ENCODE results near the gene POLL. TPM values are rescaled to one million over a fixed set of nuclear protein-coding genes. Genes with fewer than 3 reads are reported as not detected.
"Not testable (repeated sequence)": the region's sequence is repeated elsewhere in the genome, so short reads cannot be mapped to it uniquely, and the experiment has no call there.

Gene POLL
- total RNA-seq = 12.3 and 15.7 TPM in 2 replicates
- 10.9 TPM in 2 replicates for polyA plus RNA-seq
- 12.8 and 13.9 TPM in 2 replicates for polyA plus RNA-seq (2012)
- 58.7 and 63.9 TPM in 2 replicates for polyA minus RNA-seq (ENCODE audit: low replicate concordance)

DNA sequence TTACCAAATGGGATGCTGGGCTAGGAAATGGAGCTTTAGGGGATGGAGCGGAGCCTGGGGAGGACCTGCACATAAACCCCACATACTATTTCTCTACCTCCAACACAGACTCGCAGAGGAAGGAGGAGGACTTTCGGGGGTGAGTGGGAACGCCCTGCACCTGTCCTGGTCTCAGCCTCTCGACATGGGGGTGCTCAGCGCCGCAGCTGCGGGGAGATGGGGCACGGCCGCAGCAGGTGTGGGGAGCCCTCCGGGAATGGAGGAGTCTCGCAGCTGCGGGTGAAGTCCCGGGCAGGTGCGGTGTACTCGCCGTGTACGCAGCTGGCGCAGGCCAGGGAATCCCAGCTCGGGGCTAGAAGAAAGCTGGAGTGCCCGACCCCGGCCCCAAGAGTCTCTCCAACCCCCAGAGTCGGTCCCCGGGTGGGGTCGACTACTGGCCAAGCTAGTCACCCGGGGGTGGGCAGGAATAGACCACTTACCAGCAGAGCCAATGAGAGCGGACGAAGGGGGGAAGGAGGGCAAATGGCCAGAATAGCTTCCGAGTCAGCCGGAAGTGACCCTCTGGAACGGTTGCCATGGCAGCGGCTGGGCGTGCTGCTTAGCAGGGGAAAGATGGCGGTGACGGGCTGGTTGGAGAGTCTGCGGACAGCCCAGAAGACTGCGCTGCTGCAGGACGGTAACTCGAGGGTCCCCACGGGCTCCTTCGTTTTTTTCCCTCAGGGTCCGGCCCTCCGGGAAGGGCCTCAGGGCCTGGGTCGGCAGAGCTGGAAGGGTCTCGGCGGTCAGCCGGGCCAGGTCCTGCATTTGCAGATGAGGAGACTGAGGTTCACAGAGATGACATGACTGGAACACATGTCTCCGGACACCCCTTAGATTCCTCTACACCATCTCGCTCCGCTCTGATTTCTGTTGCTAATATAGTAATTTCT, at the start of gene POLL, which contains the start of gene DPCD:
POLL (minus strand) TSS at position 533 of the 929 bp plus-strand sequence. CDS start 897 bp downstream, outside the sequence.
DPCD (plus strand) TSS at position 597 of the 929 bp plus-strand sequence; CDS start at position 613, 16 bp downstream.
- peaks cover 9% of the 10 kb centered on the region for H3K79me2 ChIP-seq (ENCODE audit: control insufficient read depth, insufficient read depth, low read length)
- peak within 1 kb of the TSS; percentile 18 for H3K27ac ChIP-seq (ENCODE audit: insufficient read depth, low read length)
- H2AFZ ChIP-seq (ENCODE audit: low read length) = peak within 1 kb of the TSS; percentile 93
- H3K9me3 ChIP-seq (ENCODE audit: control insufficient read depth, insufficient read depth, low read depth, low read length) = no peaks in the 10 kb centered on the region
- peak within 1 kb of the TSS; percentile 98 for H3K4me2 ChIP-seq (ENCODE audit: extremely low read depth, insufficient read depth, low read length)
- DNase-seq (ENCODE audit: low read depth in 2 of 2) = peak; percentile 93 to 94
- no peak for TF ChIP-seq EZH2 (IDR thresholded peaks at IDR 0.05; ENCODE audit: low read length, missing control alignments)
- TF ChIP-seq, protein P1, sequence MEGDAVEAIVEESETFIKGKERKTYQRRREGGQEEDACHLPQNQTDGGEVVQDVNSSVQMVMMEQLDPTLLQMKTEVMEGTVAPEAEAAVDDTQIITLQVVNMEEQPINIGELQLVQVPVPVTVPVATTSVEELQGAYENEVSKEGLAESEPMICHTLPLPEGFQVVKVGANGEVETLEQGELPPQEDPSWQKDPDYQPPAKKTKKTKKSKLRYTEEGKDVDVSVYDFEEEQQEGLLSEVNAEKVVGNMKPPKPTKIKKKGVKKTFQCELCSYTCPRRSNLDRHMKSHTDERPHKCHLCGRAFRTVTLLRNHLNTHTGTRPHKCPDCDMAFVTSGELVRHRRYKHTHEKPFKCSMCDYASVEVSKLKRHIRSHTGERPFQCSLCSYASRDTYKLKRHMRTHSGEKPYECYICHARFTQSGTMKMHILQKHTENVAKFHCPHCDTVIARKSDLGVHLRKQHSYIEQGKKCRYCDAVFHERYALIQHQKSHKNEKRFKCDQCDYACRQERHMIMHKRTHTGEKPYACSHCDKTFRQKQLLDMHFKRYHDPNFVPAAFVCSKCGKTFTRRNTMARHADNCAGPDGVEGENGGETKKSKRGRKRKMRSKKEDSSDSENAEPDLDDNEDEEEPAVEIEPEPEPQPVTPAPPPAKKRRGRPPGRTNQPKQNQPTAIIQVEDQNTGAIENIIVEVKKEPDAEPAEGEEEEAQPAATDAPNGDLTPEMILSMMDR (conservative IDR thresholded peaks at IDR 0.05 in 1 of 2, IDR thresholded peaks at IDR 0.05 in 1 of 2; ENCODE audit: low read depth in 1 of 2, low read length in 2 of 2) = no peak
- H4K20me1 ChIP-seq (ENCODE audit: control insufficient read depth, extremely low read depth, insufficient read depth, low read length) = no peaks in the 10 kb centered on the region
- H3K27me3 ChIP-seq (ENCODE audit: control insufficient read depth, insufficient read depth, low read length) = no peaks in the 10 kb centered on the region
- H3K4me3 ChIP-seq (replicated peaks in 1 of 4; ENCODE audit: control extremely low read depth in 1 of 4, insufficient read depth in 1 of 4, low read depth in 3 of 4, low read length in 4 of 4) = peak within 1 kb of the TSS; percentile 74 to 98 (median 90)
- peaks cover 8% of the 10 kb centered on the region for H3K36me3 ChIP-seq (ENCODE audit: control insufficient read depth, insufficient read depth, low read length)
- H3K4me1 ChIP-seq (ENCODE audit: control insufficient read depth, extremely low read depth, insufficient read depth, low read length) = no peaks in the 10 kb centered on the region
- H3K9ac ChIP-seq (ENCODE audit: insufficient read depth, low read length) = peak within 1 kb of the TSS; percentile 47

DNA sequence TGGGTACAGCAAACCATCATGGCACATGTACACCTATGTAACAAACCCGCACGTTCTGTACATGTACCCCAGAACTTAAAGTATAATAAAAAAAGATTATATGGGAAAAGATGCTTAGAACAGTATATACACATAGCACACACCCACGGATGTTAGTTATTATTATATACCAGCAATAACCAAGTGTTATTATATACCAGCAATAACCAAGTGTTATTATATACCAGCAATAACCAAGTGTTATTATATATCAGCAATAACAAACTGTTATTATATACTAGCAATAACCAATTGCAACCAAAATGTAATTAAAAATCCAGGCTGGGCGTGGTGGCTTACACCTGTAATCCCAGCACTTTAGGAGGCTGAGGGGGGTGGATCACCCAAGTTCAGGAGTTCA, 45.5 kb upstream of the POLL start:
- H3K79me2 ChIP-seq (ENCODE audit: control insufficient read depth, insufficient read depth, low read length); H4K20me1 ChIP-seq (ENCODE audit: control insufficient read depth, extremely low read depth, insufficient read depth, low read length); DNase-seq (ENCODE audit: low read depth in 2 of 2); H3K4me1 ChIP-seq (ENCODE audit: control insufficient read depth, extremely low read depth, insufficient read depth, low read length); H2AFZ ChIP-seq (ENCODE audit: low read length); H3K4me2 ChIP-seq (ENCODE audit: extremely low read depth, insufficient read depth, low read length); H3K4me3 ChIP-seq (replicated peaks in 1 of 4; ENCODE audit: control extremely low read depth in 1 of 4, insufficient read depth in 1 of 4, low read depth in 3 of 4, low read length in 4 of 4); H3K9me3 ChIP-seq (ENCODE audit: control insufficient read depth, insufficient read depth, low read depth, low read length); H3K36me3 ChIP-seq (ENCODE audit: control insufficient read depth, insufficient read depth, low read length); H3K9ac ChIP-seq (ENCODE audit: insufficient read depth, low read length); H3K27me3 ChIP-seq (ENCODE audit: control insufficient read depth, insufficient read depth, low read length); H3K27ac ChIP-seq (ENCODE audit: insufficient read depth, low read length): not testable (repeated sequence)

DNA sequence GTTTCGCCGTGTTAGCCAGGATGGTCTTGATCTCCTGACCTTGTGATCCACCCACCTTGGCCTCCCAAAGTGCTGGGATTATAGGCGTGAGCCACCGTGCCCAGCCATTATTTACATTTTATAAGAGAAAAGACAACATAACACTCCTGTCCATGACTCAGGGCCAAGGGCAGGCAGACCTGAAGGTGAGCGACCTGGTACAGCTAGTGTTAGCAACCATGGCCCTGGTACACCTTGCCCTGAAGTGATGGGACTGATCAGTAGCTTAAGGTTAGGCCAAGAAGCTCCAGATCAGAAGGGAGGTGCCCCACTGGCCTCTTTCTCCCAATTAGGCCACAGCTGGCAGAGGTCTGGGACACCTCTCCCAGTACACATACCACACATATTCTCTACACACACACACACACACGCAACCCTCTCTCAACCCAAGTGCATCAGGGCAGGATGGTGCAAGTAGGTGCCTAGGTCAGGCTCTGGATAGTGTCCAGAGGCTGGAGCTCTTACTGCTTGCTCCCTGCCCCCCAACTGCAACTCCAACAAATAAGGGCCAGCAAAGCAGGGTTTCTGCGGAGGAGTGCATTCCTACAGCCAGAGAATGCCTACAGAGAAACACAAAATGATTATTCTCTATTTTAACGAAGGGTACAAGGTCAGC, 43.9 kb upstream of the POLL start:
- no peaks in the 10 kb centered on the region for H4K20me1 ChIP-seq (ENCODE audit: control insufficient read depth, extremely low read depth, insufficient read depth, low read length)

More for the DNA sequence above, 43.9 kb upstream of the POLL start:
- Histone ChIP-seq H3K36me3 (ENCODE audit: control insufficient read depth, insufficient read depth, low read length) (no peaks in the 10 kb centered on the region), H3K4me3 (replicated peaks in 1 of 4; ENCODE audit: control extremely low read depth in 1 of 4, insufficient read depth in 1 of 4, low read depth in 3 of 4, low read length in 4 of 4) (no peak overlapping the region), H3K4me2 (ENCODE audit: extremely low read depth, insufficient read depth, low read length) (no peak overlapping the region), H3K27me3 (ENCODE audit: control insufficient read depth, insufficient read depth, low read length) (no peaks in the 10 kb centered on the region), H3K79me2 (ENCODE audit: control insufficient read depth, insufficient read depth, low read length) (no peaks in the 10 kb centered on the region), H3K27ac (ENCODE audit: insufficient read depth, low read length) (no peak overlapping the region), H3K4me1 (ENCODE audit: control insufficient read depth, extremely low read depth, insufficient read depth, low read length) (no peaks in the 10 kb centered on the region), H3K9me3 (ENCODE audit: control insufficient read depth, insufficient read depth, low read depth, low read length) (no peaks in the 10 kb centered on the region), H3K9ac (ENCODE audit: insufficient read depth, low read length) (no peak overlapping the region), H2AFZ (ENCODE audit: low read length) (no peak overlapping the region)
- no peak for DNase-seq (ENCODE audit: low read depth in 2 of 2)
- TF ChIP-seq, protein P1 (conservative IDR thresholded peaks at IDR 0.05 in 1 of 2, IDR thresholded peaks at IDR 0.05 in 1 of 2; ENCODE audit: low read depth in 1 of 2, low read length in 2 of 2) = no peak
- no peak for TF ChIP-seq EZH2 (IDR thresholded peaks at IDR 0.05; ENCODE audit: low read length, missing control alignments)
